Aorta (tissue), 5 donors: ENCODE data around the gene RHOBTB3. TPM values are rescaled to one million over a fixed set of nuclear protein-coding genes. Genes with fewer than 3 reads are reported as not detected.
"Not testable (repeated sequence)": the region's sequence is repeated elsewhere in the genome, so short reads cannot be mapped to it uniquely, and the experiment has no call there.

Source experiments
- ATAC-seq: fragments of 200-7000 bp; cut with Tn5 transposase; one replicate; pipeline ENCODE4 v1.9.1; 2022; ENCODE audit warnings: moderate library complexity; ENCODE audit not compliant: low FRiP score
- DNase-seq, 2 donors: peaks; one replicate each; pipeline ENCODE4 v3.0.0-alpha.2; 2020
- H3K27ac ChIP-seq, 2 donors: one replicate each; pipeline ENCODE4 v1.5.1; 2013; ENCODE audit warnings: low read length in 2 of 2, mild to moderate bottlenecking in 2 of 2, moderate library complexity in 2 of 2, control low read depth in 1 of 2, inconsistent platforms in 1 of 2, low read depth in 1 of 2
- H3K27me3 ChIP-seq, 2 donors: one replicate each; pipeline ENCODE4 v1.6.1; 2013; ENCODE audit warnings: control low read depth in 1 of 2, low read length in 1 of 2, mild to moderate bottlenecking in 1 of 2, moderate library complexity in 1 of 2; ENCODE audit not compliant: insufficient read depth in 2 of 2, control insufficient read depth in 1 of 2
- H3K36me3 ChIP-seq, 2 donors: one replicate each; pipeline ENCODE4 v1.6.1; 2013; ENCODE audit warnings: control low read depth in 1 of 2, low read length in 1 of 2, mild to moderate bottlenecking in 1 of 2; ENCODE audit not compliant: insufficient read depth in 2 of 2, control insufficient read depth in 1 of 2
- H3K4me1 ChIP-seq, 2 donors: one replicate each; pipeline ENCODE4 v1.6.1; 2013; ENCODE audit warnings: low read length in 2 of 2, control low read depth in 1 of 2, mild to moderate bottlenecking in 1 of 2, moderate library complexity in 1 of 2; ENCODE audit not compliant: insufficient read depth in 2 of 2, control insufficient read depth in 1 of 2
- H3K4me3 ChIP-seq, 2 donors: one replicate each; pipeline ENCODE4 v1.5.1; 2013; ENCODE audit warnings: low read length in 2 of 2, control low read depth in 1 of 2, mild to moderate bottlenecking in 1 of 2
- H3K9me3 ChIP-seq: one replicate; pipeline ENCODE4 v1.6.1; 2013; ENCODE audit warnings: mild to moderate bottlenecking, low read length; ENCODE audit not compliant: control insufficient read depth
- WGBS, 2 donors: extraction: QIAGEN DNeasy Blood & Tissue Kit; methylation state at CpG; one replicate each; pipeline ENCODE4 v1.1.7; 2013; 5-methylcytosine and 5-hydroxymethylcytosine counted together
- intact Hi-C, 2 donors: fragments of 100-400 bp; cut with DNase I; formaldehyde crosslinking; loops; one replicate each; pipeline versions ENCODE4 v1.14.2 to v1.15.0; 2022
- polyA plus RNA-seq, 2 donors: library from polyadenylated mRNA; stranded (reverse); fragments of 200-250 nt; gene quantifications; one replicate each; pipeline ENCODE4 v1.2.3, GENCODE V29; 2013
- total RNA-seq, 2 donors: library from RNA; stranded (reverse); fragmentation: NEBNext Ultra II Directional; extraction: Animal tissue kit (Norgen Biotek cat#: 25700); gene quantifications; one replicate each; pipeline ENCODE4 v1.2.1, GENCODE V29; 2021
- donor health status: healthy with polysubstance abuse.
- donor health status: Bipolar disorder and iron deficiency.
- donor health status: DM: no; HTN: no; CAD: no.
- donor health status: DM: no; HTN: no; CAD: no.
- donor health status: DM: yes; HTN: yes; CAD: no.

Gene RHOBTB3
- total and polyA plus RNA-seq, 4 donors, result 11.8 to 53.2 (median 25.1) TPM

- intact Hi-C loops, H3K27me3 ChIP-seq, ATAC-seq, H3K4me1 ChIP-seq, H3K27ac ChIP-seq, H3K9me3 ChIP-seq, H3K4me3 ChIP-seq, H3K36me3 ChIP-seq, DNase-seq: not testable (repeated sequence)
- WGBS, 2 donors, result 92 to 96% methylated on average over 13 of the region's 13 CpGs
These were observed 80.4 kb downstream of the RHOBTB3 start for GRCh38 chr5:95811461-95812073.

- Histone ChIP-seq H3K36me3 (peaks cover 0 to 3% of the 10 kb centered on the region in 2 donors), H3K9me3 (no peaks in the 10 kb centered on the region), H3K4me1 (peaks cover 3 to 6% of the 10 kb centered on the region in 2 donors), H3K4me3 (no peak overlapping the region), H3K27me3 (no peaks in the 10 kb centered on the region), H3K27ac (no peak overlapping the region)
- 37% methylated on average over 6 of the region's 6 CpGs for WGBS, 2 donors
- intact Hi-C loops, result no loop called here
- DNase-seq, result peak in 1 of 2 donors; percentile 59
- ATAC-seq, result no peak
These were observed 80.9 kb downstream of the RHOBTB3 start for GRCh38 chr5:95812074-95812471.

- not testable (repeated sequence) for H3K4me1 ChIP-seq
These were observed 81.9 kb downstream of the RHOBTB3 start for GRCh38 chr5:95813035-95813434.

DNA sequence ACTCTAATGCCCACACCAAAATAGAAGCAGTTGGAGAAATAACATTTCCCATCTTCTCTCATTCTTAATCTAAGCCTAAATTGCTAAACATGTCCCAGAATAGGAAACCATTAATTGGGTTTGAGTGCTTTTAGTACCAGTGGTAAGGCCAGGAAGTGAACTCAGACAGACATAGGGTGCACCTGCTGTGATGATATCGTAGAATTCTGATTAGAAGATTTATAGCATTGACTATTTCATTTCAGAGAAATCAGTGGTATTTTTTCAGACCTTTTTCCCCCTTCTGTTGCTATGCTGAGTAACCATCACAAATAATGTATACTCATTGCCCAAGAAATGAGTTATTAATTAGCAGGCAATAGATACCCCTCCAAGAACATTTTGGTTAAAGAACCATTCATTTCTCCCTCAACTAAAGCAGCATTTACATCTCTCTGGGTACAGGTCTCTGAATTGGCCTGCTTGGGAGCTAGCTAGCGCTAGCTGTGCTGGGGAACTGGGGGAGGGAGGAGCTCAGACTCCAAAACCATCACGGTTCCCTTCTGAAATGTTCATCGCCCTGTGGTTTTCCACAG lies 84.1 kb downstream of the RHOBTB3 start:
- Histone ChIP-seq H3K27me3 (no peaks in the 10 kb centered on the region), H3K9me3 (no peaks in the 10 kb centered on the region), H3K4me3 (no peak overlapping the region), H3K36me3 (peaks cover 0 to 3% of the 10 kb centered on the region in 2 donors), H3K27ac (no peak overlapping the region), H3K4me1 (peaks cover 0 to 5% of the 10 kb centered on the region in 2 donors)
- 88 to 90% methylated on average over 4 of the region's 4 CpGs for WGBS, 2 donors
- DNase-seq (no peak), ATAC-seq (no peak)
- intact Hi-C loops, result no loop called here

More at GRCh38 chr5:95813035-95813434, 81.9 kb downstream of the RHOBTB3 start:
- H3K36me3 ChIP-seq, H3K27me3 ChIP-seq, DNase-seq, H3K9me3 ChIP-seq, intact Hi-C loops, ATAC-seq, H3K27ac ChIP-seq, H3K4me3 ChIP-seq: not testable (repeated sequence)
- WGBS, 2 donors, result 93 to 94% methylated on average over 8 of the region's 8 CpGs

- intact Hi-C loops, result no loop called here
- no peaks in the 10 kb centered on the region for H3K4me1 ChIP-seq
These were observed 85.2 kb downstream of the RHOBTB3 start for GRCh38 chr5:95816341-95816740.

DNA sequence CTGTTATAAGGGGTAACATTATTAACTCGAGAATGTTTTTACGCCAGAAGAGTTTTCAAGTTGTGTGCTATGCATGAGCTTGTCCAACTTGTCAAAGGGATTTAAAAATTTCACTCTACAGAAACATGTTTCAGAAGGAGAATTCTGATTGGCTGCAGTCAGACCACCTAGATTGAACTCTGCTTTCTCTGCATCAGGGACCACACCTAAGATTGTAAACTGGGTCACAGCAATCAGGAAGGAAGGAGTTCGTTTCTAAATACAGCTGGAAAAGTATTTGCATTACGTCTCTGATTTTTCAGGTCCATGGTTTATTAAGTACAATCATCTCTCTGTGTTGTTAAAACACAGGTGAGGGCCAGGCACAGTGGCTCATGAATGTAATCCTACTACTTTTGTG lies 85.6 kb downstream of the RHOBTB3 start:
- no peak overlapping the region for H3K27ac ChIP-seq
- DNase-seq, result no peak
- H3K4me3 ChIP-seq, result no peak overlapping the region
- intact Hi-C loops, result no loop called here
- H3K27me3 ChIP-seq, result no peaks in the 10 kb centered on the region
- H3K4me1 ChIP-seq, result no peaks in the 10 kb centered on the region
- H3K36me3 ChIP-seq, result peaks cover 0 to 3% of the 10 kb centered on the region in 2 donors
- no peak for ATAC-seq
- no peaks in the 10 kb centered on the region for H3K9me3 ChIP-seq
- 82 to 86% methylated on average over 4 of the region's 4 CpGs for WGBS, 2 donors

More at GRCh38 chr5:95816341-95816740, 85.2 kb downstream of the RHOBTB3 start:
- Histone ChIP-seq H3K36me3 (peaks cover 0 to 3% of the 10 kb centered on the region in 2 donors), H3K27me3 (no peaks in the 10 kb centered on the region), H3K4me3 (no peak overlapping the region), H3K9me3 (no peaks in the 10 kb centered on the region), H3K27ac (no peak overlapping the region)
- DNase-seq, result no peak
- ATAC-seq, result no peak
- 93 to 95% methylated on average over 8 of the region's 8 CpGs for WGBS, 2 donors

- no peaks in the 10 kb centered on the region for H3K4me1 ChIP-seq
- no peak for DNase-seq
- no peak for ATAC-seq
- H3K4me3 ChIP-seq, result no peak overlapping the region
- H3K27ac ChIP-seq, result no peak overlapping the region
- no peaks in the 10 kb centered on the region for H3K9me3 ChIP-seq
- H3K27me3 ChIP-seq, result no peaks in the 10 kb centered on the region
- WGBS, 2 donors, result 72 to 73% methylated on average over 12 of the region's 12 CpGs
- intact Hi-C loops, result no loop called here
- H3K36me3 ChIP-seq, result peaks cover 0 to 3% of the 10 kb centered on the region in 2 donors
These were observed 86.3 kb downstream of the RHOBTB3 start for GRCh38 chr5:95817430-95817829.

- H3K4me3 ChIP-seq, result no peak overlapping the region
- intact Hi-C loops, result no loop called here
- H3K27ac ChIP-seq, result no peak overlapping the region
- WGBS, 2 donors, result 83 to 87% methylated on average over 14 of the region's 14 CpGs
- no peaks in the 10 kb centered on the region for H3K27me3 ChIP-seq
- DNase-seq, result peak in 1 of 2 donors; percentile 59
- H3K9me3 ChIP-seq, result no peaks in the 10 kb centered on the region
- peaks cover 0 to 3% of the 10 kb centered on the region in 2 donors for H3K36me3 ChIP-seq
- ATAC-seq, result no peak
- H3K4me1 ChIP-seq, result peaks cover 3 to 6% of the 10 kb centered on the region in 2 donors
These were observed 87.3 kb downstream of the RHOBTB3 start for GRCh38 chr5:95818181-95819147.
